GM18907 (cell line): ENCODE results near the gene EPB41L1.
"Not testable (repeated sequence)": the region's sequence is repeated elsewhere in the genome, so short reads cannot be mapped to it uniquely, and the experiment has no call there.

Experiments
- ATAC-seq: cut with Tn5 transposase; IDR thresholded peaks from one replicate; pipeline ENCODE4 v1.9.1; 2021; ENCODE audit warnings: mild to moderate bottlenecking, moderate library complexity; ENCODE audit not compliant: unreplicated experiment

The EPB41L1 gene

DNA sequence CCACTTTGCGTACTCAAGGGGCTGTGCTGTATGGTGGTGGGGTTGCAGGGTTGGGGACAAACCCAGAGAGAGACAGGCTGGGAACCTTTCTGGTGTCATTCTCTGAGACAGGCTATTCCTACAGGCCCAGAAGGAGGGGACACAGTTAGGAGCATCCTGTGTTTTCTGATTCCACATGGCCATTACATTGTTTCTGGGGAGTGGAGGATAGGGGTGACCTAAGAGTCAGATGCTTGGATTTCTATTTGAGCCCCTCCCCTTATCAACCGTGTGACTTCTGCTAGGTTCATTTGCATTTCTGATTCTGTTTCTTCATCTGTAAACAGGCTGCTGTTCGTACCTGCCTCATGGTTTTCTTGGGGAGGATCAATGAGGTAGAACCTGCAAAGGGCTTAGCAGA lies 29.4 kb upstream of the EPB41L1 start:
- no peak for ATAC-seq

- ATAC-seq = no peak
Observed at GRCh38 chr20:36126836-36127527, 27.6 kb upstream of the EPB41L1 start.

GRCh38 chr20:36128463-36129159 lies 25.9 kb upstream of the EPB41L1 start:
- no peak for ATAC-seq

- no peak for ATAC-seq
Observed at GRCh38 chr20:36129160-36129543, 25.4 kb upstream of the EPB41L1 start.

GRCh38 chr20:36130390-36130789 lies 24.1 kb upstream of the EPB41L1 start:
- ATAC-seq = no peak

DNA sequence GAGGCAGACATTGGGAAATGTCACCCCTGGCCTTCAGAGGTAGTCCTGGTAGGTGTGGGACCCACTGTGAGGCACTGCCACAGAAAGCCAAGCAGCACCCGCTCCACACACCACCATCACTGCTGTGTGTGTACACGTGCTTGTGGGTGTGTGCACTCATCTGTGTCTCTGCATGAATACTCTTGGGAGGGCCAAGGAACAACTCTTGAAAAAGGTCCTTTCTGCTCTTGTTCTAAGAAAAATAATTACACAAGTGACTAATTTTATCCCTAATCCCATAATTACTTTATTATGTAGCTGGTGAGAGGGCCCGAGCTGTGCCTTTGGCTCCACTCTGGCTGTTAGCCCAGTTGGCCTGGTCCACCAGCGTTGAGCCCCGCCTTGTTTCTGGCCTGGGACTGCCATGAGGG lies 21.7 kb upstream of the EPB41L1 start:
- ATAC-seq = no peak

DNA sequence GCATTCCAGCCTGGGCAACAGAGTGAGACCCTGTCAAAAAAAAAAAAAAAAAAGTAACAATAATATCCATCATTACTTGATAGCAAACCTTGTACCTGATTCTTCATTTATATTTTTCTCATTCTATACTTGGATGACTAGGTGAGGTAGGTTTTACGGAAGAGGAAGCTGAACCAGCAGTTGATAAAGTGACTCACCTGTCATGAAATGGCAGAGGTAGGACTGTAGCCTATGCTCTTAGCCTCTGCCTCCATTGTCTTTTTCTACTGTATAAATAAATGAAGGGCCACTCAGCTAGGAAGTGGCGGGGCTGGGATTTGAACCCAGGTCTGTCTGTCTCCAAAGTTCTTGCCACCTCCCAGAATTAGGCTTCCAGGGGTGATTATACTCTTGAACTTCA lies 20.7 kb upstream of the EPB41L1 start:
- ATAC-seq = no peak

DNA sequence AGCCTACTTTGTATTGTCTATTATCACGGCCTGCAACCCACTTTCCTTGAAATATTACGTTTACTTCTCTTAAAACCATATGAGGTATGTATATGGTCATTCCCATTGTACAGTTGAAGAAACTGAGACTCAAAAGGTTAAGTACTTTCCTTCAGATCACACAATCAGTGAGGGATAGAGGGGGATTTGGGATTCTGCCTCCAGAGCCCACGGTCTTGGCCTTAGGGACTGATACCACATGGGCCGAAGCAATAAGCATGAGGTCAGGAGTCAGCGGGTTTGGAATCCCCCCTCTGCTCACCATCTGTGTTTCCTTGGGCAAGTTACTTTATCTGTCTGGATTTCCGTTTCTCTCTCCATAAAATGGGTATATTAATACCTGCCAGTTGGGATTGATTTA lies 19.4 kb upstream of the EPB41L1 start:
- ATAC-seq = no peak

GRCh38 chr20:36135821-36136220 lies 18.7 kb upstream of the EPB41L1 start:
- no peak for ATAC-seq

GRCh38 chr20:36137313-36137712 lies 17.2 kb upstream of the EPB41L1 start:
- not testable (repeated sequence) for ATAC-seq

- no peak for ATAC-seq
Observed at GRCh38 chr20:36141310-36141709, 13.2 kb upstream of the EPB41L1 start.

DNA sequence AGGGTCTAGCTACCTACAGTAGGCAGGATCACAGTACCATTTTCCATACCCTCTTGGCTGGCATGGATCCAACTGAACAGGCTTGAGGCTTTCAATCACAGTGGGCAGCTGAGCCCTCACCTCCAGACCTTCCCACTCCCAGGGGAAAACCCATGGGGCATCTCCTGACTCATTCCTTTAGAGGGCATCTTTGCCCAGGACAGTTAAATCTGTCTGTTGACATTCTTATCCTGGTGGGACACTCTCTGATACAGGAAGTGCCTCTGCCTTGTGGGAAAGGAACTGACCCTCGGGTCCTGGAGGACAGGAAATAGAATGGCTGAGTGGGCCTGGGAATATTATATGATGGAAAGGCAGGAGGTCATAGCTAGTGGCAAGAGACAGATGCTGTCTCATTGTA lies 10.2 kb upstream of the EPB41L1 start:
- no peak for ATAC-seq

DNA sequence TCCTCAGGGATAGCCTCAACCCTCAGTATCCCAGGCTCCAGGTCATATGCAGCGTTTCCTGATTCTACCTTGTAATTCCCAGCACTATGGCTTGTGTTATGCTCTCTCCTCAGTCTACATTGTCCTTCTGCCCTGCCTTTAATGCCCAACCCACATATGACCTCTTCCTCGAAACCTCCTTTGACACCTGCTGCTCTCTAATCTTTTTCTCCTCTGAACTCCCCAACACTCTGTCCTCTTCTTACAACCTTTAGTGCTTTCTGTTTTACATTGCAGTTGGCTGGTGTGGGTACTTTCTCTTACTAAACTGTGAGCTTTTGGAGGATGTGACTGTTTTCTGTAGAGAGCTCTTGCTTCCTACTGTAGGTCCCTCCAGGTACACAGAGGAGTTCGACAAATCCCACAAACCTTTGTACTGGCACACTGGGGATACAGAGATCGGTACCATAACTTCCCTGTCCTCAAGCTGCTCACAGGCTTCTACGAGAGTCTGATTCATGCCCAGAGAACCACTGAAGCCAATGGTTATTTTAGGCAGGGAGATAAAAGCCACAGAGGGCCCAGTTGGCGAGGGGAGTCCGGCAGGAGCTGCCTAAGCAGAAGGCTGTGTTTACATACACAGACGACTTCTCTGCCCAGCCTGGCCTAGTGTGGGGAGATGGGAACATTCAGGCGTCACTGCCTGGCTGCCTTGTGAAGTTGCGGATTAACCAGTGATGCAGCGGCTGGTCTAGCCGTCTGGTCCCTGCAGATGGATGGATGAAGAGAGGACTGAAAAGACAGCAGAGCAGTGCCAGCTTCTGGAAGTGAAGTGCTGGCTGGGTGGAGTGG lies 8.4 kb upstream of the EPB41L1 start:
- no peak for ATAC-seq

DNA sequence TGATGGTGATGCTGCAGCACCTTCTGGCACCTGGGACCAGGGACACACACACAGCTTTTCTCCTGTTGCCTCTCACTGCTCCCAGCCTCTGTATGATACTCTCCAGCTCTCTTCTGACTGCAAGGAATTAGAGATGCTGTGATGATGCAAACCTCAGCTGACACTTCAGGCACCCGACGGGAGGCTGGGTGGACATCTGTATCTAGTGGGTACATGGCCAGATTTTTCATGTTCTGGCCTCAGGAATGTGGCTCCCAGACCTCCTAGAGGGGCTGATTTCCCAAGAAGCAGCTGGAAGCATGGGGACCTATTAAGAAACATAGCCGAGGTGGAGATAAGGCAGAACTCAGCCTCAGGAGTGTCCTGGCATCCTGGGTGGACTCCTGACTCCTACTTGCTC lies 6.8 kb upstream of the EPB41L1 start:
- no peak for ATAC-seq

- ATAC-seq = no peak
Observed at GRCh38 chr20:36148439-36148838, 6.1 kb upstream of the EPB41L1 start.

DNA sequence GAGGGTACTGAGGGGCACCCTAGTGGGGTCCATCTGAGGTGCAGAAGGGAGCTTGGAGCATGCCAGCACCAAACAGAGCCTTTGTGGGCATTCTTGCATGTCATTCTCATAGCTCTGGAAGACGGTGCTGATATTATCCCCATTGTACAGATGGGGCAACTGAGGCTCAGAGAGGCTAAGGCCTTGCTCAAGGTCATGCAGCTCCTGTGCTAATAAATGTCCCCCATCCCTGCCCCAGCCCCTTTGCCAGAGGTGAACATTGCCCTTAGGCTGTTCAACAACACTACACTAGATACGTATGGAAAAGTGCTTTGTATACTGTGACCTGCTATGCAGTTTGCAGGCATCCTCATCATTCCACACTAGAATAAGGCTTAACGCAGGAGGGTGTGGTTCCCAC lies 5.5 kb upstream of the EPB41L1 start:
- ATAC-seq = no peak

- no peak for ATAC-seq
Observed at GRCh38 chr20:36149469-36149868, 5.1 kb upstream of the EPB41L1 start.

DNA sequence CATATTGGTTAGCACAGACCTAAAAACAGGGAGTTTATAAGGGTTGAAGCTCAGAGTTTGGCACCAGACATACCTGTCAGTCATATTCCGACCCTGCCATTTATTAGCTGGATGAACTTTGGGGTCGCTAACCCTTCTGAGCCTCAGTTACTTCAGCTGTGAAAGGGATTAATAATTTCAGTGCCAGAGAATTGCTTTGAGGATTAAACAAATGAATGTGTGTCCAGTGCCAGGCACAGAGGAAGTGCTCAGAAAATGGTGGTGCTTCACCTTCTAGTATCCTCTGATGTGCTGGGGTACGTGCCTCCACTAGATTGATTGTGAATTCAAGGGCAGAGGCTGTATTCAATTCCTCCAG lies 4.1 kb upstream of the EPB41L1 start:
- no peak for ATAC-seq

DNA sequence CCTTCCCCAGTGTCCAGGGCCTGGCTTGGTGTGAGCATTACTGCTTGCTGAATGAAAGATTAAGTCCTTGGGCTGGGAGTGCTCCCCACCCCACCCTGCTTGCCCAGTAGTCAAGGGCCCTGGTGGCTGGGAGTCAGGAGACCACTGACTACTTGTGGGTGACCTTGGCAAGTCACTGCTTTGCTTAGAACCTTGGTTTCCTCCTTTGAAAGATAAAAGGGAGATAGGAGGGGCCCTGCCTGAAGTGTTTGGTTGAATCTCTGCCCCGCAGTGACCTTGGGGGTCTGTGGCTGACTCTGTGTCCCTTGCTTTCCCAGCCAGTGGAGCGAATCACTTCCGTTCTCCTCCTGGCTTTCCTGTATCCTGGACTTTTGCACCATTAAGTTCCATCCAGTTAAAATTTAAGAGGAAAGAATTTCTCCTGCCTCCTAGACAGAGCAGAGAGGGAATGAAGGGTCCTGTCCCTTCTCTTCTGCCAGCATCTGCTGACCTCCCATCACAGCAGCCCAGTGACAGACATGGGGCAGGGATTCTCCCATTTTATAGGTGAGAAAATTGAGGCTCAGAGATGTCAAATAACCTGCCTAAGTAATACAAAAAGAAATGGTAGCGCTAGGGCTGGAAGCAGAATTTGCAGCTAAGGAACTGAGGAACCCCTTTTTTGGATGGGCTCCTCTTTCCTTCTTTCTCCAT lies 3.5 kb upstream of the EPB41L1 start:
- ATAC-seq = no peak

GRCh38 chr20:36152261-36152660 lies 2.3 kb upstream of the EPB41L1 start:
- ATAC-seq = no peak

- ATAC-seq = no peak
Observed at GRCh38 chr20:36153204-36153603, 1.3 kb upstream of the EPB41L1 start.
